Activated naive CD8-positive, alpha-beta T cell treated with anti-CD3 and anti-CD28 coated beads, Interleukin-2, amount 50 U/mL, for 16 hours (primary cell): ENCODE measurements around the gene ZNF121.

Source experiments
- DNase-seq: peaks from one replicate; pipeline ENCODE4 v3.0.0-alpha.2; 2020; ENCODE audit warnings: low read depth, low spot score

ZNF121 gene

DNA sequence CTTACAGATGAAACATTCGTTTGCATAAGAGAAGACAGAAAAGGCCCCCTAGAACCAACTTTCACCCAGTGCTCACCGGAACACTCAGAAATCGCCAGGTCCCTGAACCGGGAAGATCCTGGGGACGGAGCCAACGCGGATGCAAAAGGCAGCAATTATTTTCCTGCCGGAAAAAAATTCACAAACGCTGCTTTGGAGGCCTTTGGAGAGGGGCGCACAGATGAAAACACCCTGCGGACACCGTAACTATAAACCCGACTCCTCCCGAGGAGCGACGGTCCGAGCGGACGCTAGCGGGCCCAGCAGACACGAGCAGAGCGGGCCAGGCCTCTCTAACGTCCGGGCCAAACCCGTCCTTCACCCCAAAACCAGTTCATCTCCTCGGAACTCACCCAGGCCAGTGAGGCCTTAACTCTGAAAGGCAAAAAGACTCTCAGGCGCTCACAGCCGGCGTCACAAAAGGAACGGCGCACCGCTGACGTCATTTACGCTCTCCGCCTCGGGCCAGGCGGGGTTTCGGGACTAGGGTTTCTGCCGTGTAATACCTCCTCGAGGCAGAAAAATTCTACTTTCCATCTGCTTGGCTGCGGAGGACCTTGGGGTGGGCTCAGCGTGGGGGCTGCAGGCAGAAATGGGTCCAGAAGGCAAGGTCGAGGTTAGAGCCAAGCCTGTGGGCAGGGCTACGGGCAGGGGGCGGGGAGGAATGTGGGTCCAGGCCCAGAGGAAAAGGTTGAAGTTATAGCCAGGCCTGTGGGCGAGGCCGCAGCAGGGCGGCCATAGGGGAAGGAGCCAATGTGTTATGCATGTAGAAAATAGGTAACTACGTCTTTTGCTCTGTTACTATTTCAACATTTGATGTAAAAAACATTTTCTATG, 45.9 kb downstream of the ZNF121 start, which contains the start of gene ZNF426:
TSS of gene ZNF426 (minus strand) at position 463 of the 876 bp plus-strand sequence. CDS start 2,413 bp downstream, outside the sequence.
- DNase-seq: peak; percentile 74

DNA sequence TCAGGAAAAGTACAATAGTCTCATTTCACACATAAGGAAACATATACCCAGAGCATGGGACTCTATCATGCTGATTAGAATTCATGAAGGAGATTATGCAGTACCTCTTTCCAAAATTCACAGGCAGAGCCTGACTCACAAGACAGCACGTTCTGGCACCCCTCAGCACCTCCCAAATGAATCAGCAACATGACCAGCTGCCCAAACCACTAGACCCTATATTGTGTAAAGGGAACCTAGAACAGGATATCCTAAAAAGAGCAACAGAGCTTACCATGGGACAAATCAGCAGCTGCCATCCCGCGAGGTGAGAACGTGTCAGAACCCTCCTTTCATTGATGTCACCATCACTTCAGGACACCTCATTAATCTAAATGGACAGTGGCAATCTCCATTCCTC, 48.4 kb downstream of the ZNF121 start:
- DNase-seq: no peak

DNA sequence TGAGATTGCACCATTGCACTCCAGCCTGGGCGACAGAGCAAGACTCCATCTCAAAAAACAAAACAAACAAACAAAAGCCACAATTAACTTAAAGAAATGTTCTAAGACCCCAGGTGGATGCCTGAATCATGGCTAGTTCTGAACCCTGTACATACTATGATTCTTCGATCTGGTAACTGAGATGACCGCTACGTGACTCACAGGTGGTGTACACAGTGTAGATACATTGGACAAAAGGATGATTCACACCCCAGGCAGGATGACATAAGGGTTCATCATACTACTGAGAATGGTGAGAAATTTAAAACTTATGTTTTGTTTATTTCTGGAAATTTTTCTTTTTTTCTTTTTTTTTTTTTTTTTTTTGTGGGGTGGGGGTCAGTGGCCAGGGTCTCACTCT, 52.4 kb downstream of the ZNF121 start:
- no peak for DNase-seq

DNA sequence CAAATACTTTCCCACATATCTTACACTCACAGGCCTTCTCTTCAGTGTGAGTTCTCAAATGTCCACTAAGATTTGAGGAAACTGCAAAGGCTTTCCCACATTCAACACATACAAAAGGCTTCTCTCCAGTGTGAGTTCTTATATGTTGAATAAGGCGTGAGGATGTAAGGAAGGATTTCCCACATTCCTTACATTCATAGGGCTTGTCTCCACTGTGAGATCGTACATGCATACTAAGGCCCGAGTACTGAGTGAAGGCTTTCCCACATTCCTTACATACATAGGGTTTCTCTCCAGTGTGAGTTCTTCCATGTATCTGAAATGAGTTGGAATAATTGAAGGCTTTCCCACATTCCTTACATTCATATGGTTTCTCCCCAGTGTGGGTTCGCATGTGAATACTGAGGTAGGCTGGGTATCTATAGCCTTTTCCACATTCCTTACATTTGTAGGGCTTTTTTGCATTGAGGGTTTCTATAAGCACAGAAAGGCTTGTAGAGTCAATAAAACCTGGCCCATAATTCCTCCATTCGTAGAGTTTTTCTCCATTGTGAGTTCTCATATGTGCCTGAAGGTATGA, 55.5 kb downstream of the ZNF121 start:
- no peak for DNase-seq

DNA sequence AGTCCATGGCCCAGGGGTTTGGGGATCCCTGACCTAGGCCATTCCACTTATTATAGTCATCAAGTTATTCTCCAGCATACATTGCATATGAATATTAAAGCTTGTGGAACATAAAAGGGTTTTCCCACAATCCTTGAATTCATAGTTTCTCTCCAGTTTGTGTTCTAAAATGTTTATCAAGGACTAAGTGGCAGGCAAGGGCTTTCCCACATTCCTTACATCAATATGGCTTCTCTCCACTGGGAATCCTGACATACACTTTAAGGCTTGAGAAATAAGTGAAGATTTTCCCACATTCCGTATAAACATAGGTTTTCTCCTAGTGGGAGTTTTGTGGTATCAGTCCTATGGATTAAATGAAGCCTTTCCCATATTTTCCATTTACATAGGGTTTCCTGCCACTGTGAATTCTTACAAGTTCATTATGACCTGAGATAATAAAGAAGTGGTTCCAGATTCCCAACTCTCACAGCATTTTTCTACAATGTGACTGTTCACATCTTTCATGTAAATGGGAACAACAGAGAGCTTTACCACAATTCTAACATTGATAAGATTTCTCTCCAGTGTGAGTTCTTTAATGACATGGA, 60.3 kb downstream of the ZNF121 start:
- no peak for DNase-seq
